ENCODE results near the gene TAF13. TPM values are rescaled to one million over a fixed set of nuclear protein-coding genes. Genes with fewer than 3 reads are reported as not detected.

TAF13 gene
- total and polyA plus RNA-seq, 9 of the 15 experiments (the other 6 are each of a cell fraction or from before 2014, with no cell fraction given) = 14.9 to 77.2 (median 38.7) TPM

DNA sequence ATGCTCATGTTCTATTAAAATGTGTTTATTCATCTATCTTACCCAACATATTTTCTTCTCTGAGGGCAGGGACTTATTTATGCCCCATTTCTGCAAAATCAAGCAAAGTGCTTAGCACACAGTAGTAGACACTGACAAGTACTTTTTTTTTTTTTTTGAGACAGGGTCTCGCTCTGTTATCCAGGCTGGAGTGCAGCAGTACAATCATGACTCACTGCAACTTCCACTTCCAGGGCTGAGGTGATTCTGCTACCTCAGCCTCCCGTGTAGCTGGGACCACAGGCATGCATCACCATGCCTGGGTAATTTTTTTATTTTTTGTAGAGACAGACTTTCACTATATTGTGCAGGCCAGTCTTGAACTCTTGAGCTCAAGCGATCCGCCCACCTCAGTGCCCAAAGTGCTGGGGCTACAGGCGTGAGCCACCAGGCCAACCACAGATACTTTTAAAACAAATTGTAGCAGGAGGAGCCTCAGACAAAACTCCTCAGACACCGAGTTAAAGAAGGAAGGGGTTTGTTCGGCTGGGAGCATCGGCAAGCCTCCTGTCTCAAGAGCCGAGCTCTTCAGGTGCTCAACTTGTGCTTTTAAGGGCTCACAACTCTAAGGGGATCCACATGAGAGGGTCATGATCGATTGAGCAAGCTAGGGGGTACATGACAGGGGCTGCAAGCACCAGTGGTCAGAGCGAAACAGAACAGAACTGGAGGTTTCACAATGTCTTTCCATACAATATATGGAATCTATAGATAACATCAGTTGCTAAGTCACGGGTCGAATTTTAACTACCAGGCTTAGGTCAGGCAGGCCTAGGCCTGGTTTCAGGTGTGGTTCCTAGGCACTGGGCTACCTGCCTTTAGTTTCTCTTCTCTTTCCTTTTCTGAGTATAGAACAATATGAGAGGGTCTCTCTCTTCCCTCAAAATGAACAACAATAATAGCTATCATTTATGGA, 9.0 kb upstream of the TAF13 start (continued):
- TF ChIP-seq CHD1 (IDR thresholded peaks at IDR 0.05; ENCODE audit: low read length) (no peak), GABPB1 (CRISPR knock-in tag; IDR thresholded peaks at IDR 0.05) (no peak), E2F5 (CRISPR knock-in tag; IDR thresholded peaks at IDR 0.05) (no peak), SMARCB1 (IDR thresholded peaks at IDR 0.05; ENCODE audit: insufficient read length, low read depth) (no peak), TEAD1 (CRISPR knock-in tag; IDR thresholded peaks at IDR 0.05) (no peak), SREBF1 (IDR thresholded peaks at IDR 0.05; ENCODE audit: borderline replicate concordance, low read depth, low read length) (no peak), RNF2 (IDR thresholded peaks at IDR 0.05) (no peak), CBX8 (IDR thresholded peaks at IDR 0.05; ENCODE audit: borderline replicate concordance, extremely low read depth, low read depth, low read length, poor library complexity, severe bottlenecking) (no peak), FOSL1 (tag; conservative IDR thresholded peaks at IDR 0.05) (peak; percentile 70), ZZZ3 (IDR thresholded peaks at IDR 0.05) (no peak), TOE1 (IDR thresholded peaks at IDR 0.05; ENCODE audit: borderline replicate concordance) (no peak), TOE1 (CRISPR knock-in tag; IDR thresholded peaks at IDR 0.05; ENCODE audit: borderline replicate concordance, low read depth) (no peak), NR2C1 (IDR thresholded peaks at IDR 0.05) (no peak), NR2C1 (tag; IDR thresholded peaks at IDR 0.05) (peak; percentile 61; the same call in 1 of the 2 replicates), CBFA2T3 (IDR thresholded peaks at IDR 0.05) (0 out of 2 replicates have a peak, but pooled peaks have one; percentile 6), ZNF184 (CRISPR knock-in tag; IDR thresholded peaks at IDR 0.05) (no peak), ZFP30 (CRISPR knock-in tag; IDR thresholded peaks at IDR 0.05; ENCODE audit: borderline replicate concordance) (no peak), MTF1 (CRISPR knock-in tag; IDR thresholded peaks at IDR 0.05; ENCODE audit: borderline replicate concordance) (no peak), ZNF668 (CRISPR knock-in tag; IDR thresholded peaks at IDR 0.05) (no peak), PTRF (tag; IDR thresholded peaks at IDR 0.05) (0 out of 2 replicates have a peak, but pooled peaks have one; percentile 6), TARDBP (IDR thresholded peaks at IDR 0.05) (no peak), ZNF778 (CRISPR knock-in tag; IDR thresholded peaks at IDR 0.05) (no peak), NFIX (CRISPR knock-in tag; IDR thresholded peaks at IDR 0.05; ENCODE audit: low read depth) (no peak), ETS2 (tag; IDR thresholded peaks at IDR 0.05; ENCODE audit: borderline replicate concordance, poor library complexity, severe bottlenecking) (no peak), ZC3H4 (CRISPR knock-in tag; IDR thresholded peaks at IDR 0.05; ENCODE audit: borderline replicate concordance) (no peak), TCF7L2 (IDR thresholded peaks at IDR 0.05; ENCODE audit: low read depth, low read length) (no peak), GATAD2A (IDR thresholded peaks at IDR 0.05) (no peak), U2AF1 (optimal IDR thresholded peaks at IDR 0.05; ENCODE audit: low read depth, low read length) (no peak)
- TF ChIP-seq, protein P1, sequence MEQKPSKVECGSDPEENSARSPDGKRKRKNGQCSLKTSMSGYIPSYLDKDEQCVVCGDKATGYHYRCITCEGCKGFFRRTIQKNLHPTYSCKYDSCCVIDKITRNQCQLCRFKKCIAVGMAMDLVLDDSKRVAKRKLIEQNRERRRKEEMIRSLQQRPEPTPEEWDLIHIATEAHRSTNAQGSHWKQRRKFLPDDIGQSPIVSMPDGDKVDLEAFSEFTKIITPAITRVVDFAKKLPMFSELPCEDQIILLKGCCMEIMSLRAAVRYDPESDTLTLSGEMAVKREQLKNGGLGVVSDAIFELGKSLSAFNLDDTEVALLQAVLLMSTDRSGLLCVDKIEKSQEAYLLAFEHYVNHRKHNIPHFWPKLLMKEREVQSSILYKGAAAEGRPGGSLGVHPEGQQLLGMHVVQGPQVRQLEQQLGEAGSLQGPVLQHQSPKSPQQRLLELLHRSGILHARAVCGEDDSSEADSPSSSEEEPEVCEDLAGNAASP (IDR thresholded peaks at IDR 0.05) = no peak
